Measurements from ENCODE around the gene MBNL2. TPM values are rescaled to one million over a fixed set of nuclear protein-coding genes. Genes with fewer than 3 reads are reported as not detected.
A peak's percentile ranks its signal among the peaks of the same experiment; 100 is the strongest.

MBNL2 gene
- total and polyA plus RNA-seq, 2 of the 13 experiments (the other 11 are each of a cell fraction or from before 2014, with no cell fraction given): 30.8 to 59.0 TPM

DNA sequence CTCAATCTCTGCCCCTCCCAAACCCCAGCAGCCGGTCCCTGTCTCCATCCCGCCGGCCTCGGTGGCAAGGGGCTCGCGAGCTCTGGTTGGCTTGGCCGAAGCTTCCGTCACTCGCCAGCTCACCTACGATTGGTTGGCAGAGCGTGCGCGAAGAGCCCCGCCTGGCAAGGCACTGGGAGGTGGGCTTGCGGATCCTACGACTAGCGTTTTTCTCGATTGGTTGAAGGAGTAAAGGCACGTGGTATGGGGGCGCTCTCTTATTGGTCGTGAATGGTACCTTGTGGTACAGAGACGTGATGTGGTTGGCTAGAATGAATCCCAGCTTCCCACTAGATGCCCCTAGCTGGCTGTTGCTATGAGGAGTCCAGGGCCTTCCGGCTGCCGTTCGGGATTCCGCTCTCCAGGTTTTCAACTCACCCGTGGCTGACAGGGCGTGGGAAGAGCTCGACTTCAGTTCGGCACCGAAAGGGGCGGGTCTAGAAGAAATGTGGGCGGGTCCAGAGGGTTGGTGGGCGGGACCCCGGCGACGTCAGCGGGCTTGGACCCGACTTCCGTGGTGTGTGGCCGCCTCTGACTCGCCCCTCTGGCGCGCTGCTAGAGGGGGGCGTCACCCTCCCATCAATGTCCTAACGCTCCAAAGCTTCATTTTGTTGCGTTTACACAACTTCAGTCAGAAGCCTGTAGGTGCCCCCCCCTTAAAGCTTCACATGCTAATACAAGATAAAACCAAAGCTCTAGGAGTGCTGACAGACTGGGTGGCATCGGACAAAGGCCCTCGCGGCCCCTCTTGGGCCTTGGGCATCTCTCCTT, 211.0 kb downstream of the MBNL2 start (continued):
- TF ChIP-seq ZNF687 (CRISPR knock-in tag; IDR thresholded peaks at IDR 0.05) (peak; percentile 74), ZNF724P (CRISPR knock-in tag; IDR thresholded peaks at IDR 0.05; ENCODE audit: borderline replicate concordance) (no peak), MIER2 (CRISPR knock-in tag; IDR thresholded peaks at IDR 0.05) (no peak), IRF1 (CRISPR knock-in tag; IDR thresholded peaks at IDR 0.05; ENCODE audit: low read depth) (no peak), ZNF138 (CRISPR knock-in tag; IDR thresholded peaks at IDR 0.05; ENCODE audit: low read depth) (no peak), SKI (IDR thresholded peaks at IDR 0.05; ENCODE audit: partially characterized antibody) (peak; percentile 44), IRF9 (CRISPR knock-in tag; IDR thresholded peaks at IDR 0.05; ENCODE audit: borderline replicate concordance) (peak; percentile 42), DDIT3 (CRISPR knock-in tag; IDR thresholded peaks at IDR 0.05) (no peak), NFYB (CRISPR knock-in tag; IDR thresholded peaks at IDR 0.05) (peak; percentile 95), TFE3 (CRISPR knock-in tag; IDR thresholded peaks at IDR 0.05) (no peak), HES4 (CRISPR knock-in tag; IDR thresholded peaks at IDR 0.05; ENCODE audit: borderline replicate concordance) (no peak; the same call in 1 of the 2 replicates), ZNF678 (CRISPR knock-in tag; IDR thresholded peaks at IDR 0.05) (no peak), SRY (CRISPR knock-in tag; IDR thresholded peaks at IDR 0.05) (0 out of 2 replicates have a peak, but pooled peaks have one; percentile 24), ZNF567 (CRISPR knock-in tag; IDR thresholded peaks at IDR 0.05; ENCODE audit: borderline replicate concordance) (0 out of 2 replicates have a peak, but pooled peaks have one; percentile 62)
- TF ChIP-seq, protein P1, sequence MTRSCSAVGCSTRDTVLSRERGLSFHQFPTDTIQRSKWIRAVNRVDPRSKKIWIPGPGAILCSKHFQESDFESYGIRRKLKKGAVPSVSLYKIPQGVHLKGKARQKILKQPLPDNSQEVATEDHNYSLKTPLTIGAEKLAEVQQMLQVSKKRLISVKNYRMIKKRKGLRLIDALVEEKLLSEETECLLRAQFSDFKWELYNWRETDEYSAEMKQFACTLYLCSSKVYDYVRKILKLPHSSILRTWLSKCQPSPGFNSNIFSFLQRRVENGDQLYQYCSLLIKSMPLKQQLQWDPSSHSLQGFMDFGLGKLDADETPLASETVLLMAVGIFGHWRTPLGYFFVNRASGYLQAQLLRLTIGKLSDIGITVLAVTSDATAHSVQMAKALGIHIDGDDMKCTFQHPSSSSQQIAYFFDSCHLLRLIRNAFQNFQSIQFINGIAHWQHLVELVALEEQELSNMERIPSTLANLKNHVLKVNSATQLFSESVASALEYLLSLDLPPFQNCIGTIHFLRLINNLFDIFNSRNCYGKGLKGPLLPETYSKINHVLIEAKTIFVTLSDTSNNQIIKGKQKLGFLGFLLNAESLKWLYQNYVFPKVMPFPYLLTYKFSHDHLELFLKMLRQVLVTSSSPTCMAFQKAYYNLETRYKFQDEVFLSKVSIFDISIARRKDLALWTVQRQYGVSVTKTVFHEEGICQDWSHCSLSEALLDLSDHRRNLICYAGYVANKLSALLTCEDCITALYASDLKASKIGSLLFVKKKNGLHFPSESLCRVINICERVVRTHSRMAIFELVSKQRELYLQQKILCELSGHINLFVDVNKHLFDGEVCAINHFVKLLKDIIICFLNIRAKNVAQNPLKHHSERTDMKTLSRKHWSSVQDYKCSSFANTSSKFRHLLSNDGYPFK (CRISPR knock-in tag; IDR thresholded peaks at IDR 0.05; ENCODE audit: borderline replicate concordance): peak; percentile 67; the same call in 1 of the 2 replicates
- TF ChIP-seq, protein P2, sequence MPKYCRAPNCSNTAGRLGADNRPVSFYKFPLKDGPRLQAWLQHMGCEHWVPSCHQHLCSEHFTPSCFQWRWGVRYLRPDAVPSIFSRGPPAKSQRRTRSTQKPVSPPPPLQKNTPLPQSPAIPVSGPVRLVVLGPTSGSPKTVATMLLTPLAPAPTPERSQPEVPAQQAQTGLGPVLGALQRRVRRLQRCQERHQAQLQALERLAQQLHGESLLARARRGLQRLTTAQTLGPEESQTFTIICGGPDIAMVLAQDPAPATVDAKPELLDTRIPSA (CRISPR knock-in tag; IDR thresholded peaks at IDR 0.05; ENCODE audit: borderline replicate concordance): 0 out of 2 replicates have a peak, but pooled peaks have one; percentile 25
